Epithelial cell of proximal tubule (primary cell): ENCODE results near the gene C6orf89. TPM values are rescaled to one million over a fixed set of nuclear protein-coding genes. Genes with fewer than 3 reads are reported as not detected.

Experiments
- DNase-seq: peaks from one replicate; pipeline ENCODE4 v3.0.0-alpha.2; 2011; ENCODE audit warnings: low read depth
- H3K4me3 ChIP-seq: 2 replicates; pipeline ENCODE4 v1.5.1; 2011; ENCODE audit warnings: low read depth, mild to moderate bottlenecking, low read length
- CTCF ChIP-seq: conservative IDR thresholded peaks from 2 replicates; pipeline ENCODE4 v1.5.1; 2012; ENCODE audit warnings: low read depth, mild to moderate bottlenecking, low read length
- total RNA-seq: library from RNA; depleted of rRNA; stranded (reverse); fragments of >200 nt; gene quantifications from 2 replicates; pipeline ENCODE4 v1.2.3, GENCODE V29; 2015

C6orf89 gene
- total RNA-seq, 1 donor from 2014 or later, result 16.3 TPM

GRCh38 chr6:36964349-36964748 lies 78.6 kb downstream of the C6orf89 start:
- TF ChIP-seq CTCF, result no peak
- DNase-seq, result no peak
- H3K4me3 ChIP-seq, result no peak overlapping the region

DNA sequence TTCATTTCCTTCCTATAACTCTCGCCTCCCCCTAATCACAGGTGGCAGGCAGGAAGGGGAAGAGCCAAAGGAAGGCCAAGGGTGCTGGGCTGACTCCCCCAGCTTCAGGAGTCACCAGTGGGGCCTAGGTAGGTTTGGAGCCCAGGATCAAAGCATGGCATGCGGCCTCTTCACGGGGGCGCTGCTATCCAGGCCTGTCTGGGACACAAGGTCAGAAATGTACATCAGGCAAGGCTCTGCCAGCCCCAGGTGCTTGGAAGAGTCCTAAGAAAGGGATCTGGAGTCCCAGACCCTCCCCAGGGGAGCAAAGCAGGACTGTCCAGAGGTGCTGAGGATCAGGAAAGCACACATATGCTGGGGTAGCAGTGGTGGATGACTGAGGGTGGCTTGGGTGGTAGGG lies 79.2 kb downstream of the C6orf89 start:
- no peak overlapping the region for H3K4me3 ChIP-seq
- DNase-seq, result no peak
- no peak for TF ChIP-seq CTCF

GRCh38 chr6:36967301-36967700 lies 81.5 kb downstream of the C6orf89 start:
- TF ChIP-seq CTCF, result no peak
- no peak for DNase-seq
- H3K4me3 ChIP-seq, result no peak overlapping the region

- no peak for TF ChIP-seq CTCF
- no peak overlapping the region for H3K4me3 ChIP-seq
- no peak for DNase-seq
Measured at GRCh38 chr6:36967757-36968156, 82.0 kb downstream of the C6orf89 start.

DNA sequence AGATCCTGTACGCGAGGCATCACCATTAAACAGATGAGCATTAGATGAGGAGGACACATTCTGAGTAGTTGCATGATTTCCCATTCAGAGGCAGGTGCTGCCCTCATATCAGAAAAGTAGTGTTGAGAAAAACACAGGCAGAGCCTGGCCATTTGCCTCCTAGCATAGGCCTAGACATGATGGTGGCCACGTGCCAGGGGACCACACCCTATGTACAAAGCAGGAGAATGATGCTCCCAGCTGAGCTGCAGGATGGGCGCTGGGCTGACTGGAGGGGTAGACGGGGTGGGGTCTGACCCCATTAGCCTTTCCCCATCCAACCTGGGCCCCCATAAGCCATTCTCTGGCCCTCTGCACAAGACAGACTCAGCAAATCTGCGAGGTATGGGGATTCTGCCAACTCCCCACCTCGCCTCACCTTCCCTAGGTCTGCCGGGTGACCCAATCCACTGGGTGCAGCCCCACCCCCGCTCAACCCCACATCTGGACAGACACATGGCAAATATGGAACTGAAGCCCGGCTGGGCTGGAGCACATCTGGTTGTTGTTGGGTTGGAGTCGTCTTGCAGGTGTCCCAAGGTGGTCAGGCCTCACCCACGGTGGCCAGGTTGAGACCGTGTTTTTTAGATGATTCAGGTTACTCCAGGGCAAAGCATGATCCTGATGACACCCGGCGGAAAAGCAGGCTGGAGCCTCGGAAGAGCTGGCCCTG lies 82.7 kb downstream of the C6orf89 start:
- DNase-seq, result no peak
- TF ChIP-seq CTCF, result no peak
- H3K4me3 ChIP-seq, result no peak overlapping the region

DNA sequence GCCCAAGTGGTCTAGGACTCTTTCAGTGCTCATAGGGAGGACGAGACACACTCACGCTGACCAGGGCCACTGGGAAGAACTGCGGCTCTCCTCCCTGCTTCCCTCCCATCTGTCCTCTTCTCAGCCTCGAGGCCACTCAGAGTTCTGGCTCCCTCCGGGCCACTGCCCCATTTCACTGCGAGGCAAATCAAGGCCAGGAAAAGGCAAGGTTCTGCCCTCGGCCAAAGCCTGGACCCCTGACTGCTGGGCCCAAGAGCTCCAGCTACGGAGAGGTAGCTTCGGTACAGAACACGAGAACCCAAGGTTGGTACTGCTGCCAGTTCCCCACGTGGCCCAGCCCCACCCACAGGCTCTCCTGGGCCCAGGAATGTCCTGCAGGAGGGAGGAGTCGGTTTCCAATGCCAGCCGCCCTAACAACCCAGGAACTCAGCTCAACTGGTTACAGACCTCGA lies 83.5 kb downstream of the C6orf89 start:
- TF ChIP-seq CTCF, result no peak
- no peak overlapping the region for H3K4me3 ChIP-seq
- no peak for DNase-seq
